ENCODE results near the gene CORO2B.
A peak's percentile ranks its signal among the peaks of the same experiment; 100 is the strongest.

The CORO2B gene

DNA sequence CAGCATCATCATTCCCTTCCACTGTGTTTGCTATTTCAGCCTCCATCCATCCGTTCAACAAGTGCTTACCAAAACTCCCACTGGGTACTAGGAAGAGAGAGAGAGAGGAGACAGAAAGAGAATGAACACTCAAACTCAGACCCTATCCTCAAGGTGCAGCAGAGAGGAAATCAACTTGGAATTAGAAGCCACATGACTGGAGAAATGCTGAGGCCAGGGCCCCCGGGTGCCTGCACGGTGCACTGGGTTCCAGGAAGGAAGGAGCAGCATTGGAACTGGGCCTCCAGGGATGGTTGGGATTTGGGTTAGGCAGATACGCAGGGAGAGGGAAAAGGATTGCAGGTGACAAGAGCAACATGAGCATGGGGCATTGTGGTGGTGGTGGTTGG is 30.0 kb downstream of the CORO2B start:
- TF ChIP-seq, protein P1, sequence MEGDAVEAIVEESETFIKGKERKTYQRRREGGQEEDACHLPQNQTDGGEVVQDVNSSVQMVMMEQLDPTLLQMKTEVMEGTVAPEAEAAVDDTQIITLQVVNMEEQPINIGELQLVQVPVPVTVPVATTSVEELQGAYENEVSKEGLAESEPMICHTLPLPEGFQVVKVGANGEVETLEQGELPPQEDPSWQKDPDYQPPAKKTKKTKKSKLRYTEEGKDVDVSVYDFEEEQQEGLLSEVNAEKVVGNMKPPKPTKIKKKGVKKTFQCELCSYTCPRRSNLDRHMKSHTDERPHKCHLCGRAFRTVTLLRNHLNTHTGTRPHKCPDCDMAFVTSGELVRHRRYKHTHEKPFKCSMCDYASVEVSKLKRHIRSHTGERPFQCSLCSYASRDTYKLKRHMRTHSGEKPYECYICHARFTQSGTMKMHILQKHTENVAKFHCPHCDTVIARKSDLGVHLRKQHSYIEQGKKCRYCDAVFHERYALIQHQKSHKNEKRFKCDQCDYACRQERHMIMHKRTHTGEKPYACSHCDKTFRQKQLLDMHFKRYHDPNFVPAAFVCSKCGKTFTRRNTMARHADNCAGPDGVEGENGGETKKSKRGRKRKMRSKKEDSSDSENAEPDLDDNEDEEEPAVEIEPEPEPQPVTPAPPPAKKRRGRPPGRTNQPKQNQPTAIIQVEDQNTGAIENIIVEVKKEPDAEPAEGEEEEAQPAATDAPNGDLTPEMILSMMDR (IDR thresholded peaks at IDR 0.05): no peak
- H3K79me2 ChIP-seq: no peaks in the 10 kb centered on the region
- H3K4me2 ChIP-seq (ENCODE audit: low read length): no peak overlapping the region
- H3K27ac ChIP-seq: peak overlapping the region; percentile 29
- no peak overlapping the region for H3K4me3 ChIP-seq (ENCODE audit: low read depth, low read length)
- H3K9ac ChIP-seq: no peak overlapping the region
- H3K4me1 ChIP-seq: no peaks in the 10 kb centered on the region
- no peaks in the 10 kb centered on the region for H3K9me3 ChIP-seq (ENCODE audit: control insufficient read depth, low read length)
- H3K36me3 ChIP-seq (ENCODE audit: control insufficient read depth, insufficient read depth, low read length): no peaks in the 10 kb centered on the region
- H3K27me3 ChIP-seq (ENCODE audit: control insufficient read depth, insufficient read depth, low read length): no peaks in the 10 kb centered on the region
- no peak overlapping the region for H2AFZ ChIP-seq

DNA sequence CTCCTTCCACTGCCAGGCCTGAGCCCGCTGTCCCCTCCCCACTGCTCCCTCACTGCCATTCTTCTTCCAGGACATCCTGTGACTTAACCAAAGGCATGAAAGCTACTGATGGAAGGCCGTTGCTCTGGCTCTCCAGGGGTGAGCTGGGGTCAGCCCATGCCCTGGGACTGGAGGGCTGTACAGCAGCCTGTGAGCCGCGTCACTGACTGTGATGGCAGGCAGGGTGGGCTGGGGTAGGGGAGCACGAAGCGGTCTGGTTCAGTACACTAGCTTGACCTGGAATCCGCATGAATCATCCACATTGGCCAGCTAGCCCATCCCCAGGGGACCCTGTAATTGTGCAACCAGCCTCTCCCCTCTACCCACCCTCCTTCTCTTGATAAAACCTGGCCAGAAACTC is 30.8 kb downstream of the CORO2B start:
- H3K9ac ChIP-seq: no peak overlapping the region

DNA sequence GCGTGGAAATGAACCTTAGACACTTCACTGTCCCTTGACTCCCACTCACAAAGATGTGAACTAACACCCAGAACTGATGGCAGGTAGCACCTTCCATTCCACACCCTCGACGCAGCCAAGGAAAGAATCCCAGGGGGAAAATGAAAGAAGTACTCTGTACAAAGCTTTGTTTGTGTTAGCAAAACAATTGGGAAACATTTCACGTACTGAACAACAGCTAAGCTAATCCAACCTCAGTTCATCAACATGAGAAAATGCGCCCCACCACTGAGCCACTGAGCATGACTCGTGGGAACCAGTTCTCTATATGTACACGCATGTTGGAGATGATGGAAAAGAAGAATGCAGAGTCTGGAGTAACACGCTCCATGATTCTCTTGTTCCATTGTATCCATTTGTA is 32.0 kb downstream of the CORO2B start:
- H3K9me3 ChIP-seq (ENCODE audit: control insufficient read depth, low read length): no peaks in the 10 kb centered on the region

More for the DNA sequence above, 30.8 kb downstream of the CORO2B start:
- no peak overlapping the region for H3K4me3 ChIP-seq (ENCODE audit: low read depth, low read length)
- no peaks in the 10 kb centered on the region for H3K79me2 ChIP-seq
- TF ChIP-seq, protein P1 (IDR thresholded peaks at IDR 0.05): no peak
- no peak overlapping the region for H3K4me2 ChIP-seq (ENCODE audit: low read length)
- no peaks in the 10 kb centered on the region for H3K36me3 ChIP-seq (ENCODE audit: control insufficient read depth, insufficient read depth, low read length)
- no peak overlapping the region for H2AFZ ChIP-seq
- H3K27me3 ChIP-seq (ENCODE audit: control insufficient read depth, insufficient read depth, low read length): no peaks in the 10 kb centered on the region
- H3K27ac ChIP-seq: no peak overlapping the region
- no peaks in the 10 kb centered on the region for H3K9me3 ChIP-seq (ENCODE audit: control insufficient read depth, low read length)
- no peaks in the 10 kb centered on the region for H3K4me1 ChIP-seq

DNA sequence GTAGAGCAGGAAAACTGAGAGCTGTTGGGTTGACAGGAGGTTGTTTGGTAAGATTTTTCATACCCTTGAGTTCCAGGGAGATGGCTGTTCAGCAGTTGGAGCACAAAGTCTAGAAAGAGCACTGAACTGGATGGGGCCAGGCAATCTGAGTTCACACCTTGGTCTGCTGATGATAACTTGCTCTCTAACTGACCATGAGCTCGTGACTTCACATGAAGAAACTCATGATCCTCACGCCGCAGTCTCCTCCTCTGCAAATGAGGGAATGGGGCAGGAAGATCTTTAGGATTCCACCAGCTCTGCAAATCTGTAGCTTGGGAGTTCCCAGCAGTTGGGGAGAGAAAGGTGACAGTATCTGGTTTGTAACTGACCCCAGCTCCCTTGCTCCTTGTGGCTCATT is 33.7 kb downstream of the CORO2B start:
- TF ChIP-seq, protein P1 (IDR thresholded peaks at IDR 0.05): no peak
- Histone ChIP-seq H3K27ac (no peak overlapping the region), H3K4me1 (no peaks in the 10 kb centered on the region), H3K27me3 (ENCODE audit: control insufficient read depth, insufficient read depth, low read length) (no peaks in the 10 kb centered on the region), H3K9me3 (ENCODE audit: control insufficient read depth, low read length) (no peaks in the 10 kb centered on the region), H2AFZ (no peak overlapping the region), H3K9ac (no peak overlapping the region), H3K4me2 (ENCODE audit: low read length) (no peak overlapping the region), H3K36me3 (ENCODE audit: control insufficient read depth, insufficient read depth, low read length) (no peaks in the 10 kb centered on the region), H3K4me3 (ENCODE audit: low read depth, low read length) (no peak overlapping the region), H3K79me2 (no peaks in the 10 kb centered on the region)

More for the DNA sequence above, 32.0 kb downstream of the CORO2B start:
- no peak overlapping the region for H3K9ac ChIP-seq
- H2AFZ ChIP-seq: no peak overlapping the region
- H3K27ac ChIP-seq: no peak overlapping the region
- no peak overlapping the region for H3K4me3 ChIP-seq (ENCODE audit: low read depth, low read length)
- no peaks in the 10 kb centered on the region for H3K79me2 ChIP-seq
- no peaks in the 10 kb centered on the region for H3K27me3 ChIP-seq (ENCODE audit: control insufficient read depth, insufficient read depth, low read length)
- TF ChIP-seq, protein P1 (IDR thresholded peaks at IDR 0.05): no peak
- H3K4me1 ChIP-seq: no peaks in the 10 kb centered on the region
- H3K36me3 ChIP-seq (ENCODE audit: control insufficient read depth, insufficient read depth, low read length): no peaks in the 10 kb centered on the region
- H3K4me2 ChIP-seq (ENCODE audit: low read length): no peak overlapping the region

DNA sequence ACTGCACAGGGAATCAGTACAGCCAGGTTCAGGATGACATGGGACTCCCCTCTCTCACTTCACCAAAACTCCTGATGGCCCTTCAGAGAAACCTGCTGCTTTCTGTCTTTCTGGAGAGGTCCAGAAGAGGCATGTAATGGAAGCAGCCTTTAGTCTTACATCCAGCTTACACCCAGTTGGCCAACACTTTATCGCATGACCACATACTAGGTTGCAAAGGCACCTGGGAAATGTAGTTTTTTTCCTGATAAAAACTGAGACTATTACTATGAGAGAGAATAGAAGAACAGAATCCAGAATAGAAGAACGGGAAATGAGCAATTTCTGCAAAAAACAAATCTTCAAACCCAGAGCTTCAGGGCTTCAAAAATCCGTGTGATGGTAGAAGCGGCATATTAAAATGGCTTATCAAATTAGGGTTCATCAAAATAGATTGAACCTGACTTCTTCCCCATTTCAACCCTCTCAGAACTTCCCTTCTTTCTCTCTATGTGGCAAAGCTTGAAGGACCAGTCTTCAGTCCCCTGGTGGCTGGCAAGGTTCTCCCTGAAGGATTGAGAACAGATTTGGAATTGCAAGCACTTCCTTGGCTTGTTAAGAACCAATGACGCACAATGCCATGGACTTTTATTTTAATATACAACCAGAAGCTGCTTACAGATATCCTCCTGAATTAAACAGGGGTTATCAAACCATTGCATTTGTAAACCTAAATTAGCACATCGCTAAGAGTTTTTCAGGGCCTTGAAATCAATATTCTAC is 34.4 kb downstream of the CORO2B start:
- Histone ChIP-seq H3K4me2 (ENCODE audit: low read length) (no peak overlapping the region), H3K27ac (no peak overlapping the region), H3K9ac (no peak overlapping the region), H3K27me3 (ENCODE audit: control insufficient read depth, insufficient read depth, low read length) (no peaks in the 10 kb centered on the region), H3K4me3 (ENCODE audit: low read depth, low read length) (no peak overlapping the region), H3K79me2 (no peaks in the 10 kb centered on the region), H2AFZ (no peak overlapping the region), H3K9me3 (ENCODE audit: control insufficient read depth, low read length) (no peaks in the 10 kb centered on the region), H3K4me1 (no peaks in the 10 kb centered on the region), H3K36me3 (ENCODE audit: control insufficient read depth, insufficient read depth, low read length) (no peaks in the 10 kb centered on the region)
- TF ChIP-seq, protein P1 (IDR thresholded peaks at IDR 0.05): no peak

All from parathyroid adenoma (tissue), 2 donors.